Measurements from ENCODE around the gene BST2. TPM values are rescaled to one million over a fixed set of nuclear protein-coding genes. Genes with fewer than 3 reads are reported as not detected.

Gene BST2
- total and polyA plus RNA-seq, 2 of the 8 experiments (the other 6 are each of a cell fraction or from before 2014, with no cell fraction given), result 18.1 to 72.8 TPM

GRCh38 chr19:17357724-17358123 lies 47.7 kb downstream of the BST2 start:
- ChIA-PET POLR2A (ENCODE audit: partially characterized antibody) (interaction anchor here (1.0 to 1.5 kb wide), 3 partner anchors 12 to 62 kb away, joined by 3 read pairs; partner anchors contain the start of gene MVB12A), CTCF (ENCODE audit: partially characterized antibody) (interaction anchor here (0.7 to 5.9 kb wide), 7 partner anchors 8 to 34 kb away, joined by 3 to 30 read pairs (median 3); no protein-coding TSS in a partner anchor)
- Histone ChIP-seq H3K56ac (replicated peaks; ENCODE audit: insufficient read length, low read depth, low read length) (no peak overlapping the region), H2BK20ac (ENCODE audit: low read length) (no peak overlapping the region), H3K79me1 (ENCODE audit: low read depth, low read length) (no peaks in the 10 kb centered on the region), H3K23ac (ENCODE audit: insufficient read length) (no peak overlapping the region), H2AFZ (ENCODE audit: low read length) (no peak overlapping the region), H4K91ac (replicated peaks; ENCODE audit: insufficient read length, low read length) (no peak overlapping the region), H4K20me1 (replicated peaks in 1 of 2; ENCODE audit: control insufficient read depth in 1 of 2, insufficient read depth in 2 of 2, low read length in 2 of 2) (no peaks in the 10 kb centered on the region), H2BK12ac (ENCODE audit: low read depth, low read length) (no peak overlapping the region), H2BK120ac (replicated peaks; ENCODE audit: low read depth, low read length) (no peak overlapping the region), H3K4me1 (replicated peaks in 1 of 4; ENCODE audit: control insufficient read depth in 3 of 4, insufficient read depth in 4 of 4, low read length in 3 of 4) (no peaks in the 10 kb centered on the region), H3K18ac (ENCODE audit: extremely low read depth, low read length) (no peak overlapping the region), H3K36me3 (ENCODE audit: control insufficient read depth in 2 of 4, insufficient read depth in 4 of 4, low read length in 3 of 4) (no peaks in the 10 kb centered on the region), H3K9me3 (ENCODE audit: insufficient read depth in 2 of 2, low read depth in 1 of 2, low read length in 1 of 2) (no peaks in the 10 kb centered on the region), H3K23me2 (ENCODE audit: low read depth, low read length) (peaks cover 1% of the 10 kb centered on the region; the same call in 1 of the 2 replicates), H3K9ac (replicated peaks in 1 of 4; ENCODE audit: extremely low read depth in 1 of 4, low read depth in 3 of 4, low read length in 3 of 4) (no peak overlapping the region), H3K4ac (replicated peaks; ENCODE audit: insufficient read length, low read depth, low read length) (no peak overlapping the region), H2BK5ac (ENCODE audit: low read depth, low read length) (no peak overlapping the region), H2BK15ac (ENCODE audit: low read length) (no peak overlapping the region), H3K14ac (ENCODE audit: insufficient read length) (no peak overlapping the region), H4K5ac (ENCODE audit: insufficient read length, low read depth, low read length) (no peak overlapping the region), H2AK5ac (ENCODE audit: low read depth, low read length) (no peak overlapping the region), H3K27ac (ENCODE audit: low read depth, low read length) (no peak overlapping the region), H3K4me3 (ENCODE audit: extremely low read depth in 1 of 4, insufficient read depth in 2 of 4, low read depth in 3 of 4, low read length in 4 of 4) (no peak overlapping the region), H3K27me3 (replicated peaks in 1 of 4; ENCODE audit: control insufficient read depth in 3 of 4, extremely low read depth in 1 of 4, insufficient read depth in 3 of 4, low read length in 3 of 4) (no peaks in the 10 kb centered on the region), H3K4me2 (ENCODE audit: insufficient read depth in 1 of 2, low read depth in 2 of 2, low read length in 2 of 2) (no peak overlapping the region), H4K8ac (ENCODE audit: extremely low read depth, insufficient read depth, low read length) (no peak overlapping the region), H3K79me2 (ENCODE audit: control insufficient read depth in 1 of 2, insufficient read depth in 2 of 2, low read length in 2 of 2) (no peaks in the 10 kb centered on the region)
- FAIRE-seq, result no peak
- DNase-seq (ENCODE audit: low read depth in 1 of 2, low spot score in 2 of 2), result no peak
- WGBS, 2 experiments (ENCODE audit: extremely low coverage in 1 of 2, insufficient coverage in 1 of 2, insufficient read length in 1 of 2, insufficient replicate concordance in 2 of 2, low coverage in 1 of 2, low lambda C conversion rate in 2 of 2, missing lambda C conversion rate in 1 of 2), result 89% methylated on average over 11 of the region's 11 CpGs; no CpG with 5 or more reads in 1 of the 2 experiments
- no peak for TF ChIP-seq HDAC6 (IDR thresholded peaks at IDR 0.05; ENCODE audit: low read depth, low read length)
- no peak for TF ChIP-seq PHF8 (conservative IDR thresholded peaks at IDR 0.05; ENCODE audit: low read depth, low read length)

Measured in H1 (cell line).